ENCODE measurements around the gene APIP.

- TF ChIP-seq CTCF (optimal IDR thresholded peaks at IDR 0.05 in 1 of 3, IDR thresholded peaks at IDR 0.05 in 1 of 3, conservative IDR thresholded peaks at IDR 0.05 in 1 of 3; ENCODE audit: extremely low read depth in 1 of 3, insufficient read depth in 2 of 3, low read length in 3 of 3) (no peak), EZH2 (IDR thresholded peaks at IDR 0.05; ENCODE audit: low read length) (no peak)
Observed at GRCh38 chr11:34870548-34871196, 45.5 kb downstream of the APIP start.
